Esophagus squamous epithelium (tissue), 4 donors: Measurements from ENCODE around the gene MYOM3.

Experiments
- CTCF ChIP-seq, 6 experiments: fragments of 450-650 bp in 4 of 6; fragments of 200-600 bp in 2 of 6; sonication (generic) in 2 of 6; IDR thresholded peaks; one replicate each; pipeline ENCODE4 v1.5.1; 2016 to 2019; ENCODE audit warnings: antibody characterized with exemption in 6 of 6, mild to moderate bottlenecking in 4 of 6, moderate library complexity in 4 of 6
- POLR2A ChIP-seq, 4 donors: fragments of 450-650 bp; IDR thresholded peaks; one replicate each; pipeline ENCODE4 v1.6.1; 2017; ENCODE audit warnings: antibody characterized with exemption in 4 of 4, mild to moderate bottlenecking in 4 of 4, moderate library complexity in 3 of 4

GRCh38 chr1:24109166-24109483 is 2.8 kb downstream of the MYOM3 start:
- TF ChIP-seq CTCF (IDR thresholded peaks at IDR 0.05): no peak
- TF ChIP-seq POLR2A (IDR thresholded peaks at IDR 0.05): no peak
